Activated naive CD8-positive, alpha-beta T cell treated with anti-CD3 and anti-CD28 coated beads, Interleukin-2, amount 50 U/mL, for 24 hours (primary cell): Measurements from ENCODE around the gene DTNA.
"Not testable (repeated sequence)": the region's sequence is repeated elsewhere in the genome, so short reads cannot be mapped to it uniquely, and the experiment has no call there.

Source experiments
- ATAC-seq: fragments of 150-1000 bp; cut with Tn5 transposase; one replicate; pipeline ENCODE4 v1.10.0; 2021
- DNase-seq: peaks from one replicate; pipeline ENCODE4 v3.0.0; 2021
- H3K27ac Mint-ChIP-seq: one replicate; pipeline ENCODE4 v1.8.0; 2021; ENCODE audit warnings: mild to moderate bottlenecking, mixed read lengths
- H3K27me3 Mint-ChIP-seq: one replicate; pipeline ENCODE4 v1.8.0; 2021; ENCODE audit warnings: mixed read lengths
- H3K36me3 Mint-ChIP-seq: one replicate; pipeline ENCODE4 v1.8.0; 2021; ENCODE audit warnings: low read depth, mixed read lengths
- H3K4me1 Mint-ChIP-seq: one replicate; pipeline ENCODE4 v1.8.0; 2021; ENCODE audit warnings: mixed read lengths
- H3K4me3 Mint-ChIP-seq: one replicate; pipeline ENCODE4 v1.8.0; 2021; ENCODE audit warnings: mild to moderate bottlenecking, moderate library complexity, mixed read lengths
- H3K9me3 Mint-ChIP-seq: one replicate; pipeline ENCODE4 v1.8.0; 2021; ENCODE audit warnings: mixed read lengths

DTNA gene

DNA sequence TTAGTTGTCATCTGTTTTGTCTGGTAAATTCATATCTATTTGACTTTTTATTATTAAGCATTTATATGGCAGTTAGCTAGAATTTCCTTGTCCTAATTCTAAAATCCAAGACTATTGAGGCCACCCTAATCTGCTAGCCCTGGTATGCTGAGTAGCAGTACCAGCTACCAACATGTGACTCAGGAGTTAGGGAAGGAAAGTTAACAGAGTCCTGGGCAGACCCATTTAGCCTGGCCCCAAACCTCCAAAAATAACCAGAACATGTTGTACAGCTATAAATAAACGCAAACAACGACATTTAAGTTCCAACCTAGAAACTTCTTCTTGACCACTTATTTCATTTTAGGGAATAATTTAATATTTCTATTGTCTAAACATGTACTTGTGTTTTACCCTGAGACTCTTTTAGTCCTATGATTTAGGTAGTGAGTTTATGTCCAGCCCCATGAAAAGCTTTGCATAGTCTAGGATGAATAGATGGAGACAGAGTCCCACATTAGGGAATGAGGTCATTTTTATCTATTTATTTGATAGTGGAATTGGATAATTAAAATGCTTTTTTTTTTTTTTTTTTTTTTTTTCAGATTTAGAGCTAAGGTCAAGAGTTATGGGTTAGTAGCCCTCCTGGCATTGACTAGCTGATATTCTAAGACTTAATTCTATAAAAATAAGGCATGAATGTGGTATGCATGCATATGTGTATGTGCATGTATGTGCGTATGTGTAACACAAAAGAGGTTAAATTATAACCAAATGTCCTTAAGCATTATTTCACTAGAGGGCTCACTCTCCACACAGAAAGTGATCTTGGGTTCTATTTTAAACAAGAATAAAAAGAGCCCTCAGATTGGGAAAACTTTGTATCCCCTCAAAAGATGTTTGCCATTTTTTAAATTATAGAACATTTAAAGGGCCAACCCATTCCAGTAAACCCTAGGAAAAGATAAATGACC, 171.1 kb downstream of the DTNA start:
- H3K4me3 Mint-ChIP-seq, result no peak overlapping the region
- DNase-seq (no peak), ATAC-seq (no peak)
- no peaks in the 10 kb centered on the region for H3K9me3 Mint-ChIP-seq
- peaks cover 6% of the 10 kb centered on the region for H3K27me3 Mint-ChIP-seq
- no peaks in the 10 kb centered on the region for H3K36me3 Mint-ChIP-seq
- H3K27ac Mint-ChIP-seq, result no peak overlapping the region
- no peaks in the 10 kb centered on the region for H3K4me1 Mint-ChIP-seq

GRCh38 chr18:34884436-34884835, 174.3 kb downstream of the DTNA start:
- Mint-ChIP-seq H3K27me3 (peaks cover 2% of the 10 kb centered on the region), H3K4me1 (no peaks in the 10 kb centered on the region)
- ATAC-seq, result no peak

DNA sequence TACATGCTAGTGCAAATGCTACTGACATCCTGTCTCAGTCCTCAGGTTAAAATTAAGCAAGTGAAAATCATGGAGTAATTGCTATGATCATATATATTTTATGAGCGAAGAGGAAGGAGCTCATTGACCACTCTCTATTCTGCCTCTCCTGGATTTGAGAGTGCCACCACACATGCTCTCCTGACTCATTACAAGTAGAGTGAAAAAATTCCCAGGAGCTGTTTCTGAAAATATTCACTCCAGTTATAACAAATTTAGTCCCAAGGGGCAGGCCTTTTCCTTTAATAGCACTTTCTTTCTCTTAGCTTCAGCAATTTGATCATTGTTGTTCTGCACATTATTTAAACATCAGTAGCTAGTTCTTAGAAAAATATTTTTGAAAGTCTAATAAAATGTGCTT, 176.1 kb downstream of the DTNA start:
- Mint-ChIP-seq H3K4me3 (no peak overlapping the region), H3K9me3 (no peaks in the 10 kb centered on the region), H3K36me3 (no peaks in the 10 kb centered on the region), H3K27me3 (peaks cover 6% of the 10 kb centered on the region), H3K27ac (no peak overlapping the region), H3K4me1 (no peaks in the 10 kb centered on the region)
- ATAC-seq (no peak), DNase-seq (no peak)

More at GRCh38 chr18:34884436-34884835, 174.3 kb downstream of the DTNA start:
- Mint-ChIP-seq H3K9me3 (no peaks in the 10 kb centered on the region), H3K27ac (no peak overlapping the region), H3K4me3 (no peak overlapping the region), H3K36me3 (no peaks in the 10 kb centered on the region)
- DNase-seq, result no peak

GRCh38 chr18:34887881-34888580, 177.9 kb downstream of the DTNA start:
- H3K36me3 Mint-ChIP-seq, result no peaks in the 10 kb centered on the region
- peaks cover under 1% of the 10 kb centered on the region for H3K9me3 Mint-ChIP-seq
- DNase-seq (no peak), ATAC-seq (no peak)
- H3K4me3 Mint-ChIP-seq, result no peak overlapping the region
- peaks cover 6% of the 10 kb centered on the region for H3K27me3 Mint-ChIP-seq
- no peak overlapping the region for H3K27ac Mint-ChIP-seq
- H3K4me1 Mint-ChIP-seq, result no peaks in the 10 kb centered on the region

DNA sequence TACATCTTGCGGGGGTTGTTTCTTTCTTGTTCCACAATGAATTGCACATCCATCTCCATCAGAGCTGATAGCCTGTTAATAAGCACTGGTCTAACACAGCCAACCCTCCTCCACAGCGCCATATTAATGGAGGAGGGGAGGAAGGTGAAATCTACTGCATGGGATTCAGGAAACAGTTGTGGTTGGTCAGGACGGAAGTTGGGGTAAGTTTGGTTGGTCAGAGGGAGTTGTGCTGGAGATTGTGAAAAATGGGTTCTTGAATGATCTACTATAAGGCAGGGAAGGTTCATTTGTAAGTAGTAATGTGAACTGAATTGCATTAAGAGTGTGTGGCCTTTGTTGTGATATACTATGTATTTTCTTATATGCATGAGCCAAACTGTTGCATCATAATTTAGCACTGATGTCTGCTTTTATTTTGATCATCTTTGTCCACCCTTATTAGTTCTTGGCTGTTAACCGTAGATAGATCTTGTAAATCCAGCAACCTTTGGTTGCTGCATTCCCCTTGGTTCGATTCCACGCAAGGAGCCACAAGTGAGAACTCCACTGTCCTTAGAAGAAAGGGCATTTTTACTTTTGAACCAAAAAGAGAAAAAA, 180.5 kb downstream of the DTNA start:
- no peak overlapping the region for H3K4me3 Mint-ChIP-seq
- peaks cover 5% of the 10 kb centered on the region for H3K27me3 Mint-ChIP-seq
- peaks cover 8% of the 10 kb centered on the region for H3K9me3 Mint-ChIP-seq
- H3K4me1 Mint-ChIP-seq, result no peaks in the 10 kb centered on the region
- no peak for DNase-seq
- no peaks in the 10 kb centered on the region for H3K36me3 Mint-ChIP-seq
- H3K27ac Mint-ChIP-seq, result no peak overlapping the region
- ATAC-seq, result no peak

GRCh38 chr18:34892379-34892778, 182.3 kb downstream of the DTNA start:
- DNase-seq (no peak), ATAC-seq (no peak)
- Mint-ChIP-seq H3K4me3 (no peak overlapping the region), H3K36me3 (no peaks in the 10 kb centered on the region), H3K4me1 (no peaks in the 10 kb centered on the region), H3K27ac (no peak overlapping the region), H3K27me3 (peaks cover 5% of the 10 kb centered on the region), H3K9me3 (peaks cover 8% of the 10 kb centered on the region)

DNA sequence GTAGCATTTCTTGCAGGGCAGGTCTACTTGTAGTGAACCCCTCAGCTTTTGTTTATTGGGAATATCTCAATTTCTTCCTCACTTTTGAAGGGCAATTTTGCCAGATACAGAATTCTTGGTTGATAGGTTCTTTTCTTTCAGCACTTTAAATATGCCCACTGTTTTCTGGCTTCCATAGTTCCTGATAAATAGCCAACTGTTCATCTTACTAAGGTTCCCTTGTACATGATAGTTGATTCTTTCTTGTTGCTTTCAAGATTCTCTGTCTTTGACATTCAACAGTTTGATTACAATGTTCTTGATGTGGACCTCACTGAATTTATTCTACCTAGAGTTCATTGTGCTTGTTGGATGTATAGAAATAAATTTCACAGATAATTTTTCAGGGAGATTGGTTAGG, 183.1 kb downstream of the DTNA start:
- Mint-ChIP-seq H3K27me3 (peaks cover 7% of the 10 kb centered on the region), H3K36me3 (no peaks in the 10 kb centered on the region), H3K4me1 (no peaks in the 10 kb centered on the region), H3K27ac (no peak overlapping the region), H3K9me3 (peaks cover 8% of the 10 kb centered on the region), H3K4me3 (no peak overlapping the region)
- no peak for ATAC-seq
- no peak for DNase-seq

DNA sequence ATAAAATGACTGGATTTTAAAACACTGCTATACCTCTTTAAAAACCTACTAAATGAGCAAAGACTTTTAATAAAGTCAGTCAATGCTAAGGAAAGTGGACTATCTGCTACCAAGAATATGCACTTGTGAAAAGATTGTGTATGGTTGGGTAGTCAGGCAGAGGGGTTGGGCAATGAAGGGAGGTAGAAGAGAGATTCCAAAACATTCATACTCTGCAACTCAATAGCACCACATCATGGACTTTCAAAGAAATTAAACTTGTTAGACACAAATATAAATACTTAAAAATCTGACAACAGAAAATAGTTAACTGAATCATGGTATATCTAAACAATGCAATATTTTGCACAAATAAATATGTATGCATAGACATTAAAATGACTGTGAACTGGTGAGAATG, 191.2 kb downstream of the DTNA start:
- H3K27ac Mint-ChIP-seq, result no peak overlapping the region
- H3K9me3 Mint-ChIP-seq, result no peaks in the 10 kb centered on the region
- peaks cover 4% of the 10 kb centered on the region for H3K4me1 Mint-ChIP-seq
- DNase-seq (no peak), ATAC-seq (no peak)
- H3K36me3 Mint-ChIP-seq, result no peaks in the 10 kb centered on the region
- H3K27me3 Mint-ChIP-seq, result peaks cover 2% of the 10 kb centered on the region
- H3K4me3 Mint-ChIP-seq, result no peak overlapping the region

DNA sequence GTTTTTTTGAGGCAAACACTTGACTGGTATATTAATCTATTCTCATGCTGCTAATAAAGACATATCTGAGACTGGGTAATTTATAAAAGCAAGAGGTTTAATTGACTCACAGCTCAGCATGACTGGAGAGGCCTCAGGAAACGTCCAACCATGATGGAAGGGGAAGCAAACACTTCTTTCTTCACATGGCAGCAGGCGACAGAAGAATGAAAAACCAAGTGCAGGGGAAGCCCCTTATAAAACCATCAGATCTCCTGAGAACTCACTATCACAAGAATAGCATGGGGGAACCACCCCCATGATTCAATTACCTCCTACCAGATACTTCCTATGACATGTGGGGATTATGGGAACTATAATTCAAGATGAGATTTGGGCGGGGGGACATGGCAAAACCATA, 194.9 kb downstream of the DTNA start:
- DNase-seq (no peak), ATAC-seq (no peak)
- H3K27me3 Mint-ChIP-seq, result no peaks in the 10 kb centered on the region
- peaks cover 4% of the 10 kb centered on the region for H3K4me1 Mint-ChIP-seq
- H3K27ac Mint-ChIP-seq, result no peak overlapping the region
- H3K9me3 Mint-ChIP-seq, result peaks cover 17% of the 10 kb centered on the region
- peaks cover 2% of the 10 kb centered on the region for H3K36me3 Mint-ChIP-seq
- no peak overlapping the region for H3K4me3 Mint-ChIP-seq

GRCh38 chr18:34906985-34907384, 196.9 kb downstream of the DTNA start:
- H3K36me3 Mint-ChIP-seq, H3K27me3 Mint-ChIP-seq, H3K27ac Mint-ChIP-seq, ATAC-seq, H3K4me3 Mint-ChIP-seq, DNase-seq, H3K4me1 Mint-ChIP-seq: not testable (repeated sequence)
- peaks cover 17% of the 10 kb centered on the region for H3K9me3 Mint-ChIP-seq

DNA sequence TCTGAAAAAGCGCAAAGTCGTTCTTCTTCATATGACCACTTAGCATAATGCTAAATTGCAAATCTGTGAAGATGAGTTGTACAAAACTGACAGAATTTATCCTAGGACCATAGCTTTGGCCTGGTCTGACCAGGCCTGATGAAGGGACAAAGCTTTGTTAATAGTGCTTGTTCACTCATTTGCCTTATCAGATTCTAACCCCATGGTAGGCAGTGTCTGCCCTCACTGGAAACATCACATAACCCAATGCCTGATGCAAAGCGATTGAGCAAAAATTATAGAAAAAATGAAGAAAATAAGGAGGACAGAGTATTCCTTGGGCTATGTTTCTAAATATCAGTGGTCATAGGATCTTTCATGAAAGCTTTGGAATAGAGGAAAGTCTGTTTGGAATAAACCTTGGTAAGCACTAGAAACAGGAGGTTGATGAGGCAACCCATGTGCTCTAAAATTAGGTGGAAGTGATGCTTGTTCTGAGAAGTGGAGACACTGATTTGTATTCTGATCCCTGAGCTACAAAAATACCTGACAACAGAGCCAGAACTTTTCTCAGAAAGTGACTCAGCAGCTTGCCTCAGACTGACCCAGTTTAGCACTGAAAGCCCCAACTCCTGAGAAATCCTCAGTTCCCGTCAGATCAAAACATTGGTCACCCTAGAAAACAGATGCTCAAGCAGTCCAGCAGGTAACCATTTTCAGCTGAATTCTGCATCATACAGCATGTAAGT, 199.7 kb downstream of the DTNA start:
- Mint-ChIP-seq H3K27me3 (no peaks in the 10 kb centered on the region), H3K9me3 (peaks cover 17% of the 10 kb centered on the region), H3K27ac (no peak overlapping the region), H3K36me3 (peaks cover 2% of the 10 kb centered on the region), H3K4me1 (peaks cover 2% of the 10 kb centered on the region), H3K4me3 (no peak overlapping the region)
- DNase-seq (no peak), ATAC-seq (no peak)

DNA sequence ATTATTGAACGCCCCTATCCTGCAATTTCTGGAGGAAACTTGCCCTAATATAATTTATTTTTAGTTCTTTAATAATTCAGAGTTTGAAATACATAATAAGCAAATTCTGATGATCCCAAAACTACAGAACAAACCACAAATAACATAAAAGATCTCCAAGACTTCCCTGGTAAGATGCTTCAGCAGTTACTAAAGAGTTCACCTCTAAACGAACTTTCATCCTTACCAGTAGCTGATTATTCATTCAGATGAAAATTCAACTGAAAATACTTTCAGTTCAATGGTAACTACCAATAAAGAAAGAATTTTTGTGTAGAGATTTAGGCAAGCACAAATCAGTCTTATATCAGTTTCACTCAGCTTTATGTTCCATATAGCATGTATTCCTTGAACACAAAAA, 201.0 kb downstream of the DTNA start:
- Mint-ChIP-seq H3K4me1 (no peaks in the 10 kb centered on the region), H3K36me3 (peaks cover 2% of the 10 kb centered on the region), H3K4me3 (no peak overlapping the region), H3K9me3 (peaks cover 17% of the 10 kb centered on the region), H3K27me3 (no peaks in the 10 kb centered on the region), H3K27ac (no peak overlapping the region)
- DNase-seq, result no peak
- ATAC-seq, result no peak

- no peak for ATAC-seq
Measured at GRCh38 chr18:34911661-34912384, 201.7 kb downstream of the DTNA start.

More at GRCh38 chr18:34911661-34912384, 201.7 kb downstream of the DTNA start:
- Mint-ChIP-seq H3K27me3 (no peaks in the 10 kb centered on the region), H3K36me3 (peaks cover 2% of the 10 kb centered on the region), H3K4me1 (no peaks in the 10 kb centered on the region), H3K9me3 (peaks cover 12% of the 10 kb centered on the region), H3K27ac (no peak overlapping the region), H3K4me3 (no peak overlapping the region)
- DNase-seq, result no peak
